Body of pancreas (tissue), 4 donors: ENCODE data around the gene MATN1. TPM values are rescaled to one million over a fixed set of nuclear protein-coding genes. Genes with fewer than 3 reads are reported as not detected.

Experiments used
- ATAC-seq: fragments of 150-250 bp; one replicate; pipeline ENCODE4 v1.9.1; 2016
- DNase-seq, 4 donors: peaks; one replicate each; pipeline ENCODE4 v3.0.0-alpha.2; 2019
- H3K27ac ChIP-seq, 4 donors: fragments of 200-600 bp; sonication (generic); 1 replicate in 3 of 4; 2 replicates in 1 of 4; pipeline versions ENCODE4 v1.5.1 to v1.6.1; 2016 to 2019; ENCODE audit warnings: mild to moderate bottlenecking in 1 of 4, mixed read lengths in 1 of 4, moderate library complexity in 1 of 4
- H3K27me3 ChIP-seq, 2 donors: fragments of 200-600 bp; sonication (generic); one replicate each; pipeline ENCODE4 v1.6.0; 2016; ENCODE audit warnings: mild to moderate bottlenecking in 1 of 2
- H3K36me3 ChIP-seq, 2 donors: fragments of 200-600 bp; sonication (generic); replicated peaks in 1 of 2; 2 replicates each; pipeline ENCODE4 v1.5.1; 2016; ENCODE audit warnings: low read depth in 2 of 2; ENCODE audit not compliant: insufficient read depth in 1 of 2
- H3K4me1 ChIP-seq: fragments of 200-600 bp; sonication (generic); one replicate; pipeline ENCODE4 v1.6.0; 2016
- H3K4me3 ChIP-seq, 2 donors: fragments of 200-600 bp; sonication (generic); 1 replicate in 1 of 2; 2 replicates in 1 of 2; pipeline ENCODE4 v1.5.1; 2016 to 2019
- H3K9me3 ChIP-seq, 3 donors: fragments of 200-600 bp; sonication (generic); 1 replicate in 2 of 3; 2 replicates in 1 of 3; pipeline ENCODE4 v1.5.1; 2016
- CTCF ChIP-seq, 7 experiments: fragments of 450-650 bp in 4 of 7; fragments of 200-600 bp in 3 of 7; sonication (generic) in 3 of 7; IDR thresholded peaks; one replicate each; pipeline ENCODE4 v1.5.1; 2016 to 2019; ENCODE audit warnings: antibody characterized with exemption in 7 of 7
- POLR2A ChIP-seq, 3 donors: fragments of 450-650 bp; IDR thresholded peaks; one replicate each; pipeline ENCODE4 v1.6.1; 2016; ENCODE audit warnings: antibody characterized with exemption in 3 of 3, mild to moderate bottlenecking in 2 of 3
- WGBS, 2 donors: methylation state at CpG; one replicate each; pipeline ENCODE4 v1.1.5; 2017; 5-methylcytosine and 5-hydroxymethylcytosine counted together
- intact Hi-C: fragments of 100-400 bp; cut with DNase I; formaldehyde crosslinking; loops from one replicate; pipeline ENCODE4 v1.15.1; 2023
- total RNA-seq, 2 donors: library from RNA; depleted of rRNA; stranded (reverse); fragments of >200 nt; gene quantifications; one replicate each; pipeline ENCODE4 v1.1.0, GENCODE V29; 2016

Gene MATN1
- total RNA-seq, 2 donors from 2014 or later: 0.33 TPM; not detected in 1

- Histone ChIP-seq H3K36me3 (no peaks in the 10 kb centered on the region), H3K4me3 (no peak overlapping the region), H3K4me1 (no peaks in the 10 kb centered on the region), H3K9me3 (no peaks in the 10 kb centered on the region), H3K27me3 (no peaks in the 10 kb centered on the region), H3K27ac (no peak overlapping the region)
- no peak for ATAC-seq
- DNase-seq: no peak
- WGBS, 2 donors: 50 to 62% methylated on average over 1 to 3 of the region's 3 CpGs
- no peak for TF ChIP-seq CTCF (IDR thresholded peaks at IDR 0.05)
- intact Hi-C loops: no loop called here
Observed at GRCh38 chr1:30693366-30693765, 30.0 kb downstream of the MATN1 start.

- DNase-seq: no peak
- no peak for TF ChIP-seq CTCF (IDR thresholded peaks at IDR 0.05)
- TF ChIP-seq POLR2A (IDR thresholded peaks at IDR 0.05): no peak
- Histone ChIP-seq H3K27ac (no peak overlapping the region), H3K9me3 (no peaks in the 10 kb centered on the region), H3K36me3 (no peaks in the 10 kb centered on the region), H3K27me3 (no peaks in the 10 kb centered on the region), H3K4me1 (no peaks in the 10 kb centered on the region), H3K4me3 (no peak overlapping the region)
- 54 to 68% methylated on average over 5 to 7 of the region's 7 CpGs for WGBS, 2 donors
- no peak for ATAC-seq
- intact Hi-C loops: no loop called here
Observed at GRCh38 chr1:30692948-30693301, 30.5 kb downstream of the MATN1 start.

GRCh38 chr1:30692201-30692947 is 31.0 kb downstream of the MATN1 start:
- H3K9me3 ChIP-seq: no peaks in the 10 kb centered on the region
- no peak overlapping the region for H3K4me3 ChIP-seq
- ATAC-seq: no peak
- TF ChIP-seq POLR2A (IDR thresholded peaks at IDR 0.05) (no peak), CTCF (IDR thresholded peaks at IDR 0.05) (no peak)
- no peaks in the 10 kb centered on the region for H3K4me1 ChIP-seq
- no peaks in the 10 kb centered on the region for H3K36me3 ChIP-seq
- H3K27ac ChIP-seq: no peak overlapping the region
- H3K27me3 ChIP-seq: no peaks in the 10 kb centered on the region
- intact Hi-C loops: no loop called here
- 64 to 81% methylated on average over 7 of the region's 7 CpGs for WGBS, 2 donors
- peak in 1 of 4 donors; percentile 2 for DNase-seq

- DNase-seq: peak in 1 of 4 donors; percentile 6
- whole genome bisulfite sequencing, 2 donors: 60 to 67% methylated on average over 5 of the region's 5 CpGs
- intact Hi-C loops: no loop called here
Observed at GRCh38 chr1:30691480-30691879, 31.9 kb downstream of the MATN1 start.

More at GRCh38 chr1:30691480-30691879, 31.9 kb downstream of the MATN1 start:
- no peak overlapping the region for H3K27ac ChIP-seq
- no peak for TF ChIP-seq CTCF (IDR thresholded peaks at IDR 0.05)
- no peak for TF ChIP-seq POLR2A (IDR thresholded peaks at IDR 0.05)
- no peak for ATAC-seq
- H3K36me3 ChIP-seq: no peaks in the 10 kb centered on the region
- no peaks in the 10 kb centered on the region for H3K9me3 ChIP-seq
- H3K4me1 ChIP-seq: no peaks in the 10 kb centered on the region
- H3K27me3 ChIP-seq: no peaks in the 10 kb centered on the region
- H3K4me3 ChIP-seq: no peak overlapping the region
